Stimulated activated CD8-positive, alpha-beta memory T cell treated with anti-CD3 and anti-CD28 coated beads, Interleukin-12 subunit alpha, Interleukin-12 subunit beta, amount 100 ng/mL, for 24 hours (primary cell): ENCODE results near the gene NLGN4X.

Source experiments
- DNase-seq: peaks from one replicate; pipeline ENCODE4 v3.0.0-alpha.2; 2020; ENCODE audit errors: extremely low read depth

Gene NLGN4X

DNA sequence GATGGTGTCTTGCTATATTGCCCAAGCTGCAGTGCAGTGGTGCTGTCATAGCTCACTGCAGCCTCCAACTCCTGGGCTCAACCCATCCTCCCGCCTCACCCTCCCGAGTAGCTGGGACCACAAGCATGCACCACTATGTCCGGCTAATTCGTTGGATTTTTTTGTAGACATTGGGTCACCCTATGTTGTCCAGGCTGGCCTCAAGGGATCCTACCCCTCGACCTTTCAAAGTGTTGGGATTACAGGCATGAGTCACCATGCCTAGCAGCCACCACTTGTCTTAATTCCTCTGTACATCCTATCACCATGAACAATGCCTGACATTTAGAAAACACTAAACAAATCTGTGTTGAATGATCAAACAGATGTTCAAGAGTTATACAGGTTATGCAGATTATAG, 76.7 kb downstream of the NLGN4X start:
- DNase-seq: no peak

DNA sequence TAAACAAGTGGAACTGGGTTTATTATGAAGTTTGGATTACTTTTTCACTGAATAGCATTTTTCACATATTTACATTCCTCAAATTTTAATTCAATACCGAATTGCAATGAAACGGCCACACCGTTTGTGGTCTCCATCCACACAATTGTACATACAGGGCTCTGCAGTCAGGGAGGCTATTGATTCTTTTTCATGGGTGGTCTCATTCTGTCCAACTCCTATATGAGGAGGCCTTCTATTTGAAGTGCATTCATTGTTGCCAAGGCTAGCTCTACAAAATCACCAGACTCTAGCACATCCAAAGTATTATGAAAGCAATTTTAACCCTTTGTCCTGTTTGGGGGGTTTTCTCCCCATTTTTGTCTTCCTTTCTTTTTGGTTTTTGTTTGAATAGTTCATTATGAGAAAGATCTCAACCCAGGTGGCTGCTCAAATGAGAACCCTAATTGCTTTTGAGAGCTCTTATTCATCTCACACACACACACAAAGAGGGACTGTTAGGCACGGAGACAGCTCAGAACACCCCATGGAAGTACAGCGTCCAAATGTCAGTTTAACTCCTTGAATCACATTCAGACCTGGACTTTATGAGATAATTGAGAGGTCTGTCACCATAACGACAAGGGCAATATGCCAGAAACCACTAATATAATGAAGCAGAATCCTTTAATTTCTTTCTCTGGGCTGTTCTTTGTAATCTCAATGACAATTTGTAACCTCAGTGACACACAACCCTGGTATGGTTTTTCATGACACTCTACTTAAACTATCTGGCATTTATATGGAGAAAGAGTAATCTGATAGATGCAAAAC, 79.4 kb downstream of the NLGN4X start:
- no peak for DNase-seq

DNA sequence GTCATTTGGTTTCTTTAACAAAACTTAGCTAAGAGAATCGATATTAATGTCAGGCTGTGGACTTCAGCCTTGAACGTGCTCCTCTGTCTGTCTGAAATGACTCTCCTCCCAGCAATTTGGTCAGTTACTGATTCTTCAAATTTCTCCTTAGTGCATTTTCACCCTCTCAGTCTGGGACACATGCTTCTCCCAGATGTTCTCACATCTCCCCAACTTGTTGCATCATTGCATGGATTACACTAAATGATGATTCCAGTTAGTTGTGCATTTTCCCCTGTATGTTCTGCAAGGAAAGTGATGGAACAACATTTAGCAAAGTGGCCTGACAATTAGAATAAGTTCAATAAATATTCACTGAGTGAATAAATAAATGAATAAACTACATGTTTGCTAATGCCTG, 94.4 kb downstream of the NLGN4X start:
- DNase-seq: no peak

DNA sequence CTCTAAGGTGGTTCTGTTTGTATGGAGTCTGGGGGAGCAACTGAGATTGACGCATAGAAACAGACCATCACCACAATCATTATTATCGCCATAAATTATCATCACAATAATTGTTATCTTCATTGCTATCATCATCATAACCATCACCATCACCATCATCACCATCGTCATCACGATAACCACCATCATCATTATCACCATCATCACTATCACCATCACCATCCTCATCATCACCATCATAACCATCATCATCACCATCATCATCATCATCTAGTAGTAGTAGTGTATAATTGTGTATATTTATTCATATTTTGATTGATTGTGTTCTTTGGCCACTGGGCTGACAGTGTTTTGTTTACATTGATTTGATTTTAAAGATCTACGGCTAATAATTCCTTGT, 95.7 kb downstream of the NLGN4X start:
- no peak for DNase-seq

GRCh38 chrX:6131287-6131686, 97.4 kb downstream of the NLGN4X start:
- no peak for DNase-seq

DNA sequence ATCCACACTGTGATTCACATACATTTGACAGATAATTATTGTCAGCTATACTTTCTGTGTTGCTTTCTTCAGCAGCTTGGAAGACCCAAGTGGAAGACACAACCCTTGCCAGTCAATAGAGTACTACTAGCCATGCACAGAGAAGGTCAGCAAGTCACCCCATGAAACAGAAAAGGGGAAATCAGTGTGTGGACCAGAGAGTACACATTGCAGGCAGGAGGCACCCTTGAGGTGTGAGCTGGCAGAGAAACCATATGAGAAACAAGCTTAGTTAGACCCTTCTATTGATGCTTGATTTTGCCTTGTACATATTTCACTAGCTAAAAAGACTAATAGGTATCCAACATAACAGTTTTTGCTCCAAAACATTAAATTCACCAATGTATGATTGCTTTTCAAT, 99.5 kb downstream of the NLGN4X start:
- DNase-seq: no peak

- DNase-seq: no peak
These were observed 108.3 kb downstream of the NLGN4X start for GRCh38 chrX:6120329-6120728.

GRCh38 chrX:6095469-6095868, 133.2 kb downstream of the NLGN4X start:
- DNase-seq: no peak

DNA sequence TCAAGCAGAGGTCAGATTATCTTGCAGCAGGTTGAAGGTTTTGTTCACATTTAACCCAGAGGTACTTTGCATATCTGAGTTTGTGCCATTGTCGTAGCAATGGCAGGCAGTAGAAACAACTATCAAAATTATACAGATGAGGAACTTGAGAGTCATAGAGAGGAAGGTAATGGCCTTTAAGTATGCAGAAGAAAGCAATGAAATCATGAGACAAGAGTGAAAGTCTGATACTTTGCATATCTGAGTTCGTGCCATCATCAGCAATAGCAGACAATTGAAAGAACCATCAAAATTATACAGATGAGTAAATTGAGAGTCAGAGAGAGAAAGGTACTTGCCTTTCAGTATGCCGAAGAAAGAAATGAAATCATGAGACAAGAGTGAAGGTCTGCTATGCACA, 154.1 kb downstream of the NLGN4X start:
- no peak for DNase-seq

DNA sequence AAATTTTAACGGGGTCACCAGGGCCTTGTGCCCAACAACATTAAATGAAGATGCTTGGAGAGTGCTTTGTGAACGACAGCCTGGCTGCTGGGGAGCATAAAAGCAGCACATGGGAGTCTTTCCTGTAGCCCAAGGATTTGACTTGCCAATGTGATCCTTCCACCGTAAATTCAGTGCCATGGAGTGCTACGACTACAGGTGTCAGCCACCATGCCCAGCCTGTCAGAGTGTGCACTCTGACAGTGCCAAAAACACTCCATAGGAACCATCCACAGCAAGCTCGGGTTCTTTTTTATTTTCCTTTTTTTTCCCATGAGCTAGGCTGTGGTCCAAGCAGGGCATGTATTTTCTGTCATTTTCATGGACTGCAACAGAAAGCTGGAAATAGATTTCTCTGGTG, 156.9 kb downstream of the NLGN4X start:
- DNase-seq: no peak

- DNase-seq: no peak
These were observed 161.1 kb downstream of the NLGN4X start for GRCh38 chrX:6067600-6067999.

DNA sequence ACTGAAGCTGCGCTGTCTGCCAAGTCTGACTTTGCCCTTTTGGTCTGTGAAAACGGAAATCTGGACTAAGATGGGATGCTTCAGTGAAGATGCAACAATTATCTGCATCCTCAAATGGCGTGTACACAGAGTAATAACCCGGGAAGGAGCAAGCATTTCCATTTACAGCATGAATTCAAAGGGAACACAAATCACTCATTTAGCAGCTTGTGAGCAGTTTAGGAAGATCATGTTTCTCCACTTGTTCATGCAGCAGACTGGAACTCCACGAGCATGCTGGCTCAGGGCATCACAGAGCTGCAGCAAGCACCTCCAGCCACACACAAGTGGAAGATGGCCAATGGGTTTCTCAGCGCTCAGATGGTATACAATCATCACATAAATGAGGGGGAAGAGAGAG, 175.5 kb downstream of the NLGN4X start:
- no peak for DNase-seq

GRCh38 chrX:6052111-6052745, 176.4 kb downstream of the NLGN4X start:
- DNase-seq: no peak

DNA sequence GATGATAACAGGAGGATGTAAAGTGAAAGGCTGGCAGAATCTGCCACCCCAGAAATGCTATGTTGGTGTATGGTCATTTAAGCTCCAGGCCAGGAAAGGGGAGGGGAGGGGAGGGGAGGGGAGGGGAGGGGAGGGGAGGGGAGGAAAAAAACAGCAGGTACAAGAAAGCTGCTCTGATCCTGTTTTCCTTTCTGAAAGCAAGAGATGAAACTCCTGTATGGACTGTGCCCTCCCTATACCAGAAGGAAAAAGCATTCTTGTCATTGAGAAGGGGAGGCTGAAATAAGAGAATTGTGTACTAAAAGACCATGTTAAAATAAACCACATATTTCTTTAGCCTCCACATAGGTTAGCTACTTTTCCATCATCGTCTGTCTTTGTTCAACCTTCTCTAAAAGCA, 179.5 kb downstream of the NLGN4X start:
- no peak for DNase-seq

GRCh38 chrX:6041630-6042029, 187.0 kb downstream of the NLGN4X start:
- no peak for DNase-seq

GRCh38 chrX:6029014-6029413, 199.7 kb downstream of the NLGN4X start:
- DNase-seq: no peak

- no peak for DNase-seq
These were observed 201.7 kb downstream of the NLGN4X start for GRCh38 chrX:6026980-6027379.

- no peak for DNase-seq
These were observed 202.2 kb downstream of the NLGN4X start for GRCh38 chrX:6026429-6026828.

DNA sequence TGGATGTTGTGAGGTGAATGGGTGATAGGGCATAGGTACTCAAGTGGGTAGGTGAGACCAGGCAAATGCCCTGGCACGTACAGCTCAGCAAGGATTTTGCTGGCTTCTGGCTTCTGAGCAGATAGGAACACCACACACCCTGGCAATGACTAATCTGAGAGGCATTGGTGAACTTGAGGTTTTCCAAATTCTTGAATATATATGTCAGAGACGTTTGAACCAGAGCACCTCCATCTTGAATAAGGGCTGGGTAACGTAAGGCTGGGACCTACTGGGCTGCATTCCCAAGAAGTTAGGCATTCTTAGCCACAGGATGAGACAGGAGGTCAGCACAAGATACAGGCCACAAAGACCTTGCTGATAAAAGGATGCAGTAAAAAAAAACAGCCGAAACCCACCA, 204.5 kb downstream of the NLGN4X start:
- DNase-seq: no peak

DNA sequence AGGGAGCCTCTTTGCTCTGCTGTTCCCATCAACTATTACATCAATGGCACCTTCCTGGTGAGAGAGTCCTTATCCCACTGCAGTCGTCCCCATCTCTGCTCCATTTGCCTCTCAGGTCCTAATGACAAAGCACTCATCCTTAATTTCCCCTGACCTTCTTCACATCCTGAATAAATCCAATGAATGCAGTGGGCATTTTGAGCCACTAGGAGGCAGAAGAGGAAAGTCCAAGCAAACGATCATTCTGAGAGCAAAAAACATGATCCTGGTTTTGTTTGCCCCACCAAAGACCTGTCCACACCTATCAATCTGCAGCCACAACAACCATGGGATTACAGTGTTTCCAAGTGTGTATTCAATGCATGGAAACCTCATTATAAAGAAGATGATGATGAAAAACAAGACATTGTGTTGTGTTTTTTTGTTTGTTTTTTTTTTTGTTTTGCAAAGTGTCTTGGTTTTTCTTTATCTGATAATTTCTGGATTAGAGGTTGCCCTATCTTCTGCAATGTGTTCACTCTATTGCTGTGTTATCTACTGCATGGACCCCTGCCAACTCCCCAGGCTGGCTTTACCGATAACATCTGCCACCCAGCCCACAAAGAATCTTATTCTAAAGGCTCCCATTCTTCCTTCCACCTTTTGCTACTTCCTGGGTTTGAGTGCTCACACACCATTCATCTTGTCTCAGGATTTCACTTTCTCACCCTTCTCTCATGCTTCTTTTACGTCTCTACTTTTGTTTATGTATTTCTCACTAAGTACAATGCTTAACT, 207.2 kb downstream of the NLGN4X start:
- DNase-seq: no peak

- no peak for DNase-seq
These were observed 209.6 kb downstream of the NLGN4X start for GRCh38 chrX:6019076-6019475.

GRCh38 chrX:6015423-6015822, 213.2 kb downstream of the NLGN4X start:
- DNase-seq: no peak

GRCh38 chrX:6012357-6012756, 216.3 kb downstream of the NLGN4X start:
- no peak for DNase-seq
